GM18517 (cell line): Measurements from ENCODE around the gene ZBED6.
"Not testable (repeated sequence)": the region's sequence is repeated elsewhere in the genome, so short reads cannot be mapped to it uniquely, and the experiment has no call there.

Source experiments
- ATAC-seq: cut with Tn5 transposase; IDR thresholded peaks from one replicate; pipeline ENCODE4 v1.9.1; 2021; ENCODE audit warnings: mild to moderate bottlenecking, moderate library complexity; ENCODE audit not compliant: unreplicated experiment

ZBED6 gene

GRCh38 chr1:203778146-203778545, 17.3 kb upstream of the ZBED6 start:
- ATAC-seq: no peak

GRCh38 chr1:203778789-203779188, 16.6 kb upstream of the ZBED6 start:
- no peak for ATAC-seq

- ATAC-seq: no peak
These were observed 13.5 kb upstream of the ZBED6 start for GRCh38 chr1:203781962-203782361.

- no peak for ATAC-seq
These were observed 5.5 kb upstream of the ZBED6 start for GRCh38 chr1:203789966-203790365.

- no peak for ATAC-seq
These were observed 3.9 kb upstream of the ZBED6 start for GRCh38 chr1:203791498-203791897.

- no peak for ATAC-seq
These were observed 2.9 kb upstream of the ZBED6 start for GRCh38 chr1:203792486-203792885.

GRCh38 chr1:203793561-203793960, 1.9 kb upstream of the ZBED6 start:
- not testable (repeated sequence) for ATAC-seq

- ATAC-seq: no peak
These were observed 521 bp upstream of the ZBED6 start for GRCh38 chr1:203794764-203795440.

GRCh38 chr1:203796236-203796605, 798 bp downstream of the ZBED6 start:
- ATAC-seq: no peak

GRCh38 chr1:203797216-203797615, 1.8 kb downstream of the ZBED6 start:
- no peak for ATAC-seq

GRCh38 chr1:203797948-203798655, 2.7 kb downstream of the ZBED6 start:
- ATAC-seq: no peak

GRCh38 chr1:203799157-203799556, 3.7 kb downstream of the ZBED6 start:
- ATAC-seq: no peak

GRCh38 chr1:203799971-203800370, 4.5 kb downstream of the ZBED6 start:
- no peak for ATAC-seq

- no peak for ATAC-seq
These were observed 10.3 kb downstream of the ZBED6 start for GRCh38 chr1:203805689-203806088.

- no peak for ATAC-seq
These were observed 11.8 kb downstream of the ZBED6 start for GRCh38 chr1:203807196-203807595.

- ATAC-seq: no peak
These were observed 18.3 kb downstream of the ZBED6 start for GRCh38 chr1:203813581-203814341.

GRCh38 chr1:203818399-203818798, 23.0 kb downstream of the ZBED6 start:
- ATAC-seq: no peak

GRCh38 chr1:203823306-203823705, 27.9 kb downstream of the ZBED6 start:
- ATAC-seq: no peak

- no peak for ATAC-seq
These were observed 30.8 kb downstream of the ZBED6 start for GRCh38 chr1:203826175-203826574.

- ATAC-seq: no peak
These were observed 32.6 kb downstream of the ZBED6 start for GRCh38 chr1:203828002-203828401.

GRCh38 chr1:203828503-203828902, 33.1 kb downstream of the ZBED6 start:
- ATAC-seq: no peak

- ATAC-seq: not testable (repeated sequence)
These were observed 33.8 kb downstream of the ZBED6 start for GRCh38 chr1:203829247-203829646.
